Stimulated activated CD4-positive, alpha-beta T cell treated with anti-CD3 and anti-CD28 coated beads, Interleukin-1b, Interleukin-23, amount 100 ng/mL, for 24 hours (primary cell): ENCODE results near the gene GSTM3.

Experiments used
- DNase-seq, 4 experiments: peaks; one replicate each; pipeline ENCODE4 v3.0.0-alpha.2; 2020; ENCODE audit warnings: low read depth in 4 of 4, low spot score in 1 of 4

GSTM3 gene

DNA sequence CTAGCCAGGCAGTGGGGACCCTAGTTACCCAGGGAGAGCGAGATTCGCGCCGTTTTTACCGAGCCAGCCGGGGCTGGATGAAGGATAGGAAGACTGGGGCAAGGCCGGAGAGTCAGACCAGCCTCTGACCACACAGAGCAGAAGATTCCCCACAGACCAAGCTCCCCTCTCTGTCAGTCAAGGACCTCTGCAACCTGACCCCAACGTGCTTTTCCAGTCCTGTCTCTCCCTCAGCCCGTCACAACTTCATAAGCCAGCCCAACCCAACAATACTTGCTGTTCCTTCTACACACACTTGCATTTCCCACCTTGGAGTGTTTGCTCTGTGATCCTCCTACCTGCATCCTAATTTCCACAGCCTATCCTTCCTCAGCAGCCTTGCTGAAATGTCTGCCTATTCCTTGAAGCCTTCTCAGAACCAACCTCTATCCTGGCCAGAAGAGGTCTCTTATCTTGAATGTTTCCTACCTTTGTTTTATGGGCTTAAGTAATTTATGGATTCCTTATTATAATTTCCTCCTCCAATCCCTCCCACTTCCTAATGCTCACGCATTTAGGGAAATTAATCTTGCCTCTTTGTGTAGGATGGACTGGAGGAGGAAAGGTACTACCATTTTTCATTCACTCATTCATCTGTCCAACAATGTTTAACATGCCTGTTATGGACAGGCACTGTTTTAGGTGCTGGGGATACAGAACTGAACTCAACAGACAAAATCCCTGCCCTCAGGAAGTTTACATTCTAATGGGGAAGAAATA, at the start of gene GSTM3:
Gene GSTM3, minus strand, starts transcription at position 424 of the 759 bp plus-strand sequence. CDS start 751 bp downstream, outside the sequence.
- no peak for DNase-seq

DNA sequence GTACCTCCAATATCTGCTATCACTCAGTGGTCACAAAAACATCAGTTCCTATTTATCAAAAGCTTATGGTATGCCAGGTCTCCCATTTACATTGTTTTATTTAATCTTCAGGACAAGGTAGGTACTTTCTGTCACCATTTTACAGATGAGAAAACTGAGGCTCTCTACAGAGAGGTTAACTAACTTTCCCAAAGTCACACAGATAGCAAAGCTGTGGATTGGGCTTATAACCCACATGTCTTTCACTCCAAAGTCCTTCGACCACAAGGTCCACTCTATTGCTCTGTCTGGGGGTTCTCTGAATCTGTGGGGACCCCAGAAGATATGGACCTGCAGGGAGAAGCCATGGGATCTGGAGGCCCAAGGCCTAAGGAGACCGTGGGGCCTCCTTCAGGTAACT, 49.5 kb upstream of the GSTM3 start:
- no peak for DNase-seq

DNA sequence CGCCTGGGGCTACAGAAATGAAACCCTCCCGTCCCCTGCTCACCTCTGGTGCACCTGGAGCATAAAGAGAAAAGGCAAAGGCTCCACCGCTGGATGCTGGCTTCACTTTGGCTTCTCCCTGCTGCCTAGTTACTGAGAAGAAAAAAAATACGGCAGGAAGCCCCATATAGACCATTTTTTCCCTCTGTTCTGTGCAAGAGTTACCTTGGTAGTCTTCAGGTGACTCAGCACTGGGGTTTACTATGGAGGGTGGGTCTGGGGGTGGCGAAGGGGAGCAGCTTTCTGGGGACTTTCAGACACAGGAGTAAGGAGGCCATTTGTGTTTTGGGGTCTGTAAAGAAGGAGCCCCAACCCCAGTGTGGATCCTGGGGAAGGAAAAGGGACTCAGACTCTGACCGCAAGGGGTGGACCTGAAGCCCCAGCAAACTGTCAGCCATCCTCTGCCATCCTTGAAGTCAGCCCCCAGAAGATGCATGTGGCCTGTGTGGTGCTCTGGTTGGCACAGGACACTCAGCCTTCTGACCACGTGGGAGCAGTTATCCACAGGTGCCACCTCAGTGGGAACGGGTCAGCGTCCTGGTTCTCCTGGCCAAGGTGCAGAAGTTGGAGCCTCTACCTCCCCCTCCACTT, 48.8 kb upstream of the GSTM3 start:
- no peak for DNase-seq

DNA sequence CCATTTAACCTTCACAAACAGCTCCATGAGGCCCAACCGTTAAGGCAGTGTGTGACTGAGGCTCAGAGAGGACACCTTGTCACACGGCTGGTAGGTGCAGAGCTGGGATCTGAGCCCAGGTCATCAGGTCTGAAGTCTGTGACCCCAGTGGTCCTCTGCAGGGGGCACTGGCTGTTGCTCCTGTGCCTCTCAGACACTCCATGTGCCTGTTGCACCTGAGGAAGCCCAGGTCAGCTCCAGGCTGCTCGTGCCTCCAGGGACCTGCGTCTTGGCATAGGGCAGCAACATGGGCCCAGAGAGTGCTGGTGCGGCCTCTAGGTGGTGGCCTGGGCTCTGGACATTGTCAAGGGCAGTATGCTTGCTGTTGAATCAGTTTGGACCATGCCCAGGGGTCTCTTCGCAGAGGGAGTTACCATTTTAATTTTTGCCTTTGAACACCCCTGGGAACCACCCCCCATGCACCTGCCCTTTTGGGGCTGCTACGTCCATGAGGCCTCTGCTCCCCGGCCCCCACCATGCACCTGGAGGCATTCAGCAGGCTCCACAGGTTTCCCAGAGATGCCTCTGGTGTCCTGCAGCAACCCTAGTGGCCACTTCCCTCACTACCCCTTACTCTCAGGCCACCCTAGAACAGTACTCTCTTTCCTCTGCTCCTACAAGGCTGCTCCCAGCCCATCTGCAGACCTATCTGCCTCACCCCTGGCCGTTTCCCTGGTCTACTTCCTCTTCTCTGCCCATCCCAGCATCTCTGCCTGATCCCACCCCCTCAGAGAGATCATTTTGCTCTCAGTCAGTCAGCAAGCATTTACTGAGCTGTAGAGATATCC, 48.1 kb upstream of the GSTM3 start:
- DNase-seq, result no peak

DNA sequence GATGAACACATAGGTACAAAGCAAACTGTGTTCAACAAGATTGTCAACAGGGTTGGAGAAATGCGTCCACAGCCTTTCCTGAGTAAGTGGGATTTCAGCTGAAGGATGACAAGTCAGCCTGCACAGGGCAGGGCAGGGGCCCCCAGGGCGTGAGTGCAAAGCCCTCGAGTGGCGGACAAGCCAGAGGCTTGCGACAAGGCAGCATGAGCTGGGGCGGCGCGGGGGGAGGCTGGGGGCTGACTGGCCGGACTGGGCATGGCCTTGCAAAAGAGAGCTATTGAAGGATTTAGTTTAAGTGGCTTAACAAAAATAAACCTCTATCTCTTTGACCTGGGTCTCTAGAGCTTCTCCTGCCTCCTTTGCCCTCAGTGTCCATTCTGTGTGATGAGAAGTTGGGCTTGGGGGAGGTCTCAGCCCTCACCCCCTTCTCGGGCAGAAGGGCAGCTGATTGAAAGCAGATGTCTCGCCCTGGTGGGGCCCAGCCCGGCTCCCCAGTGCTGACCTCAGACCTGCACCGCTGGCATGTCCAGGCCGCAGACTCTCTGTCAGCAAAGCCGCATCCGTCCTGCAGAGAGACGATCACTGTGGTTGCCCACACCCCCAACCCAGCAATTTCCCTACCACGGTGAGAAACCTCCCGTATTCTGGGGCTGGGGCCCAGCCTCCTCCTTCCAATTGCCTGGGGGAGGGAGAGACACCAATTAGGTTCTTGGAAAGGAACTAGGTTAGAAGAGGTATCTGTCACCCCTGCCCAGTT, 47.2 kb upstream of the GSTM3 start:
- DNase-seq, result no peak

DNA sequence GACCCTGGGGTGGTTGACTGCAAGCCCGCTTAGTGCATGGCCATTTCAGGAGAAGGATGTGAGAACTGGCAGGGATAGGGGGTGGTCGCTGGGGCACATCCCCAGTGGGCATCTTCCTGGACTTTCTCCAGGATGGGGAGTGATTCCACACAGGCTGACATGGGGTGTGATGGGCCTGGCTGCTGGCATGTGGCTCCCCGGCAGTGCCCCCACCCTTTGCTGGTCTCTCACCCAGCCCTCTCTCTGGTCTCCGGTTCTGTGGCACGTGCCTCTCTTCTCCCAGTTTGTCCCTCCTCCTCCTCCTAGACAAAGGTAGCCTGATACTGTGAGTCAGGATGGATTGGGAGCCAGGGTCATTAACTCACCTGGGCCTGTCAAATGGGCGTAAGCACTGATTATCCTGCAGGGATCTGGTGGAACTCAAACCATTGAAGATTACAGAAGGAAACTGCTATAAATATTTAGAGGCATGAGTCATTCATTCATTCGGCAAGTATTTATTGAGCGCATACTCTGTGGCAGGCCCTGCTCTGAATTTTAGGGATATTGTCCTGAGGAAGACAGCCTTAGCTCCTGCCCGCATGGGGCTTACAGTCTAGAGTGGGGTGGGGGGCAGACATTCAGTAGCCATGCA, 46.5 kb upstream of the GSTM3 start:
- no peak for DNase-seq

DNA sequence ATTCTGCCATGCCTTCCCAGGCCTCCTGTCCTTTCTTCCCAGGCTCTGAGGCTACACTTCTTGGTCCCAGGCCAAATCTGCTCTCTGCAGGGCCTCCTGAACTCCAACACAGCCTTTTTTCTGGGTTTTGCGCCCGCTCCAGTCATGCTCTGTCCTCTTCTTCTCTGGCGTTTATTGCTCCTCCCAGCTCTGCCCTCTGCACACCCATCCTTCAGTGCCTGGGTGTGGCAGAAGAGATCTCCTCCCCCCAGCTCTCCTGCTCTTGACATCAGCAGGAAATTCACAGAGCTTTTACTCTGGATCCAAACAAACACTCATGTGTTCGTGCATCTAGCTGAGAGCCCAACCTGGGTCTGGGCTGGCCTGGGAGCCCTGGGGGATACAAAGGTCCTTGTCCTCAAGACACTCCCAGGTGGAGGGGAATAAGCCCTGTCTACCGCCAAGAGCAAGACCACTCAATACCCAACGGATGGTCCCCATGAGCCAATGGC, 45.7 kb upstream of the GSTM3 start:
- DNase-seq, result no peak

DNA sequence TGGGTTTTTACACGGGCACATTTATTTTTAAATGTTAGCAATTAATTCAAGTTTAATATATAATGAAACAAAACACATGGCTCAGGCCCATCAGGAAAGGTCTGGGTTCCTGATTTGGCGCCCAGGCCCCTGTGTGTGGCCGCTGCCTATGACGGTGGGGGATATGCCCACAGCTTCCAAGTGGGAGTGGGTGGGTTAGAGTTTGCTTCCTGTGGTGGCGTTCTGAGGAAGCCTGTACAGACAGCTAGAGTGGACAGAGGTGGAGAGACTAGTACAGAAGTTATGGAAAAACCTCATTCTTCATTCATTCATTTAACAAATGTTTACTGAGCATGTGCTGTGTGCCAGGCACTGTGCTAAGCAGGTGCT, 45.3 kb upstream of the GSTM3 start:
- no peak for DNase-seq

DNA sequence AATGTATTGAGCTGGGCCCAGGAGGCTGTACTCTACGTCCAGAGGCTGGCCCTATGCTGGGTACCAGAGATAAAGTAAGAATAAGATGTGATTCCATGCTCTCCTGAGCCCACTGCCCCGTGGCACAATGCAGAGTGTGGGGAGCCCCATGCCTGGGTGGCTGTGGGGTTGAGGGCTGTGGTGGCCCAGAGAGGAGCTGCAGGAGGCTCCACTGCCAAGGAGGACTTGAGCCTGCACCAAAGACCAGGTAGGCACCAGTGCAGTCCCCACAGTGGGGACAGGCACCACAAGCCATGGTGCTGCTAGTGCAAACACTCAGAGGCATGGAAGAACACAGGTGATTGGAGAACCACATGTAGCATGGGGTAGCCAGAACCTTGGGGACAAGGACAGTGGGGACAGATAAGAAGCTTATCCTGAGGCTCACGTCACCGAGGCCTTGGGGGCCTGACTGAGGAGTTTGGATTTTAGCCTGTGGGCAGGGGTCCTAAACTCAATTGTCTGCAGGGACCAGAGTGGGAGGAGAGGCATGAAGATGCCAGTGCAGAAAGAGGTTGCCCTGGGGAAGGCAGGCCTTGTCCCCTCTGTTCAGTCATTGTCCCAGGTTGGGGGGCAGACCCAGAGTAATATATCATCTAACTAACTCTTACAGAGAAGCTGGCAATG, 44.7 kb upstream of the GSTM3 start:
- no peak for DNase-seq

DNA sequence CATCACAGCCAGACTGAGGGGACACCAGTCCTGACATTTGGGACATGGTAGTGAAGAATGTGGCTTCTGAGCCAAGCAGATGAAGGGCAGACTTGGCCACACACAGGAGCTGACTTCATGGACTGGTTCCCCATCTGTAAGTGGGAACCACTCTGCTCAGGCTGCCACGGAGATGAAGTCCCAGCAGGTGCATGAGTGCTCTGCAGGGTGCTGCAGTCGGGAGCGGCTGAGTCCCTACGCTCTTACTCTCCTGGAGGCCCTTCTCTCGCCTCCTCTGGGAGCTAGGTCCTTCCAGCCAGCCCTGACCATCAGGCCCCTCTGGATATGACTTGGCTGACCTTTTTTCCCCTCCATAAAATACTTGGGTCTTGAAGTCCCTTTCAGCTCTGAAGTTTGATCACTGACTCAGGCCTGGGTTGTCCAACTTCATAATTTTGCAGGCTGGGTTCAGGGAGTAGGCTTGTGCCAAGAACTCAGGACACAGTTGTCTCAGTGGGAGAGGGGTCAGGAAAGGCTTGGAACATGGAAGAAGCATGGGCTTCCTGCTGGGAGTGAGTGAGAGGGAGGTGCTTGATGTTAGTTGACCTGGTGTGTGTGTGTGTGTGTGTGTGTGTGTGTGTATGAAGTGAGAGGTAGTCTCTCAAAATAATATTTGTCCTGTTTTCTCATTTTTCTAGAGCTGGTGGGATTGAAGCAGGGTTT, 43.9 kb upstream of the GSTM3 start:
- DNase-seq, result no peak

DNA sequence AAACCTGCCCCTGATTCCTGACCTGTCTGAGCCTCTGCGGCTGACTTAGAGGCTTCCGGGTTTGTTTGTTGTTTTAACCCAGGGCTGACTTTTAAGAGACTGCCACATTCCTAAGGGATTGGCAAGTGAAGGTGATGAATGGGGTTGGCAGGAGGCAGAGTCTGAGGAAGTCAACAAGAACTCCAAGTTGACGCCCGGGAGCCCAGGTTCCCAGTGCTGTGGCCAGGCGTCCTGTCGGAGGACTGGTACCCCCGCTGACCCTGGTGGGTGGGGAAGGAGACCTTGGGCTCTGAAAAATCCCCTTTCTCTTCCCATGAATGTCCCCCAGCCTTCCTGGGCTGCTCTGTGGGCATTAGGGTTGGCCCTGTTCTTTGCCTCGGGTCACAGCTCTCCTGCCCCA, 42.6 kb upstream of the GSTM3 start:
- DNase-seq, result no peak

DNA sequence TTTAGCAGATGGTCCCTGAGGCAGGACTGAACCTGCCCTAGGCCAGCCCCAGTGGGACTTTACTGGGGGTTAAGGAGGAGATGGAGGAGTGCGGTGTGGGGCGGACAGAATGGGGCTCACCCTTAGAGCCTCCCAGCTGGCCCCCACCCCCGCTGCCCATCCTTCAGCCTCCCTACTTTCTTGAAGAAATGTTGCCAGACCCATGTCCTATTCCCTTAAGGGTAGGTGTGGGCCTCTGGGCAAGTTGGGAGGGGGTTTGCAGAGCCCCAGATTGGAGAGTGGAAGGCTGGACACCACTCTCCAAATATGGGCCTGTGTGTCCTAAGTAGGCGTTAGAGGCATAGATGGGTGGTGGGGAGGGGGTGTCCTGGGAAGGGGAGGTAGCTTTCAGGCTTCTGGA, 42.1 kb upstream of the GSTM3 start:
- no peak for DNase-seq

DNA sequence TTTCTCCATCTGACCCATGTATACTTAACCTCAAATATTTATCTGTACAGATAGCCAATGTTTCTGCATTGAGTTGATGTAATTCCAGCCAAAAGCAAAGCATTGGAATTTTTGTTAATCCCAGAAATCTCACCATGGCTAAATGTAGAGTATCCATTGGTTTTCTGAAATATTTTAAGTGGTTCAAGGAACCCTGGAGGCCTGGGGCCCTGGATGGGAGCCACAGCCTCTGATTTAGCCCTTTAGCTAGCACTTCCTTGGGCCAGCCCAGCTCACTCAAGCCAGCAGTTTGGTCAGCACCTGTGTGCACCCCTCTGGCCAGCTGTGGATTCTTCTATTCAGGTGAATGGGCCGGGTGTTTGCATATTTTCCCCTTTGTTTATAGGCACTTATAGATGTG, 41.7 kb upstream of the GSTM3 start:
- no peak for DNase-seq

DNA sequence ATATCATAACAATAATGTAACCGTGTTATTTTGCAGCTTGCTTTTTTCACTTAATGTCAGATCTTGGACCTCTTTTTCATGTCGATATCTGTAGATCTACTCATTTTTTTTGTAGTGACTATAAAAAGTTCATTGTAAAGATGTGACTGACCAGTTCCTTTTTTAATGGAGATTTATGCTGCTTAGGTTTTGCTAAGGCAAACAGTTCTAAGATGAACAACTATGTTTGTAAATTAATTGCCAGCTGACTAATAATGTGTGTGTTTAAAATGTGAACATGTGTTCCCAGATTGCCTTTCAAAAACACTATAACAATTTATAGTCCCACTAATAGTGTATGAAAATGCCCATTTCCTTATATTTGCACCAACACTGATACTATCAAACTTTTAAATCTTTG, 41.0 kb upstream of the GSTM3 start:
- DNase-seq, result no peak

DNA sequence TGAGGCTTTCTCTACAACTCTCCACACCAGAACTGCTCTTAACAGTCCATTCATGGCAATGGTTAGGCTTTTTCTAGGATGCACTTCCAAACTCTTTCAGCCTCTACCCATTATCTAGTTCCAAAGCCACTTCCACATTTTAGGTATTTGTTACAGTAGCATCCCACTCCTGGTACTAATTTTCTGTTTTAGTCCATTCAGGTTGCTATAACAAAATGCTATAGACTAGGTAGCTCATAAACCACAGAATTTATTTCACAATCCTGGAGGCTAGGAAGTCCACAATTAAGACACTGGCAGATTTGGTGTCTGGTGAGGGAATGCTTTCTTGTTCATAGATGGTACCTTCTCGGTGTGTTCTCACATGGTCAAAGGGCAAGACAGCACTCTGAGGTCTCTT, 40.1 kb upstream of the GSTM3 start:
- DNase-seq, result no peak

DNA sequence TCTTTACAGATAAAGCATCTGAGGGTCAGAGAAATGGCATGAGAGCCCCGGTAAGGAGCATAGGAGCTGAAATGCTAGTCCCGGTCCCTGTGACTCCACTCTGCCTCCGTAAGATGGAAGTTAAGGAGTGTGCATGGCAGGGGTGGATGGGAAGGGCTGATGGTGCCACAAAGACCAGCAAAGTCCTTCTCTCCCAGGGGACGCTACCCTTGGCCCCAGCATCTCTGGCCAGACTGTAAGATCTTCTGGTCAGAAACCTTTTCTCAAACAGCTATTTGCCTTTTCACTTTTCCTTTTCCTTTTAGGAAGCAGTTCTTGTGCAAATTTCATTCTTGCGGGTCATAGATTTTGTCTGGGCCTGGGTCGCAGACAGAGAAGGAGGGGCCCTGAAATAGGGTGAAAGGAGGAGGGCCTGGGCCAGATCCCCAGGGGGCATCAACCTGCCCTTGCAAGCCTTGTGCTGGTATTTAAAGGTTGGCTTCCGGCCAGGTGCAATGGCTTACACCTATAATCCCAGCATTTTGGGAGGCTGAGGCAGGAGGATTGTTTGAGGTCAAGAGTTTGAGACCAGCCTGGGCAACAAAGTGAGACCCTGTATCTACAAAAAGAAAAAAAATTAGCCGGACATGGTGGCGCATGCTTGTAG, 37.3 kb upstream of the GSTM3 start:
- no peak for DNase-seq

DNA sequence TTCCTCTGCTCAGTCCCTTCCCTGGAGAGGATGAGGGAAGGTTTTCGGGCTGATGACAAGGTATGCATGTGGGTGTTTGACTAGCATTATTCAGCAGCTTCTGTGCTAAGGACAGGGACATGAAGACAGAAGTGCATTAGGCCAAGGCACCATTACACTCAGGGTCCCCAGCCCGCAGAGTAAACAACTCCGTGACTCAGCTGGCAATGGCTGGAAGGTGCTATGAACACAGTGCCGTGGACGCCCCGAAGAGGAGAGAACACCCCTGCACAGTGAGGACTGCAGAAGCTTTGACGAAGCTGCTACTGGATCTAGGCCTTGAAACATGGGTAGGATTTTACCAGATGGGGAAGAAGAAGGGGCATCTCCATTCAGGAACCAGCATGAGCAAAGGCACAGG, 36.6 kb upstream of the GSTM3 start:
- DNase-seq, result no peak

DNA sequence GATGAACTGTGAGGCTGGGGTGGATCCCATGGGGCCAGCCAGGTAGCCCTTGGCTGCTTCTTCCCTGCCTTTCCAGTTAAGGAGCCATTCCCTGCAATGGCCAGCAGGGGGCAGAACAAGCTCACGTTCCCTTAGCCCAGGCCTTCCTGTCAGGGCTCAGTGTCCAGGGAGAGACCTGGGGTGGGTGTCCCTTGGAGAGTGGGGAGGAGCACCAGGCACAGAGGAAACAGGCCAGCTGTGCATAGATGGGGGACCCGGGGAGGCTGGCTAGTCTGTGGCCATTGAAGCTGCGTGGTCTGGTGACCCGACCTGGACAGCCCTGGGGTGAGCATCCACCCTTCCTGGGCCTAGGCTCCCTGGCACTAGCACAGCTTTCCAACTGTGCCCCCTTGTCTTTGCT, 36.1 kb upstream of the GSTM3 start:
- peak; percentile 40 to 60 (median 58) for DNase-seq

DNA sequence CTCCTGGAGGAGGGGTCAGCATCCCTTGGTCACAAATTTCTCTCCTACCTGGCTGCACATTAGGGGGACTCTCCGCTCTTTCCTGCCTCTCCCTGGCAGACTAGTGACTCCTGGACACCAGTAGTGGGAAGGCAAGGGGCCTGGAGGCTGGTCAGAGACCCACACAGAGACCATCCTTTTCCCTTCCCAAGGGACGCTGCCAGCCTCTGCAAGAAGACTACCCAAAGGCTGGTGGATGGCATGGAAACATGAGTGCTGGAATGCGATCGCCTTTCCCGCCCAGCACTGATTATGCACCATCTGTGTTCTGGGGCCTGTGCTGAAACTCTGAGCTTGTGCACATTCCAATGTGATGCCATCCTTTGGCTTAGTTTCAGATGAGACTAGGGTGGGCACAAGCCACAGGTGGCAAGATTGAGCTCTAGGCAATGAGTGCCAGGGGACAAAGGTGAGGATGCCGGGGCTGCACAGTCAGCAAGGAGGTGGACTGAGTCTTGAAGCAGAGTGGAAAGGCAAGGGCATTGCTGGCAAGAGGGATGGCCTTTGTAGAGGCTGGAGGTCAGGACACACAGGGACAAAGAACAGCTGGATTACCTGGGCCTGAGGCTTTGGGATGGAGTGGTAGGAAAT, 35.5 kb upstream of the GSTM3 start:
- no peak for DNase-seq
